ENCODE results near the gene ST6GAL1.

DNA sequence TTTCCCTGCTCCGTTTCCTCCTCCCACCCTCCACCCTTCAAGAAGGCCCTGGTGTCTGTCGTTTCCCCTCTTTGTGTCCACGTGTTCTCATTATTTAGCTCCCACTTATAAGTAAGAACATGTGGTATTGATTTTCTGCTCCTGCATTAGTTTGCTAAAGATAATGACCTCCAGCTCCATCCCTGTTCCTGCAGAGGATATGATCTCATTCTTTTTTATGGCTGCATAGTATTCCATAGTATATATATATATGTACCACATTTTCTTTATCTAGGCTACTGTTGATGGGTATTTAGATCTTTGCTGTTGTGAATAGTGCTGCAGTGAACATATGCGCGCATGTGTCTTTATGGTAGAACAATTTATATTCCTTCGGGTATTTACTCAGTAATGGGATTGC is 4.8 kb downstream of the ST6GAL1 start:
- no peak for TF ChIP-seq EZH2 (IDR thresholded peaks at IDR 0.05; ENCODE audit: low read depth, low read length, severe bottlenecking)
- TF ChIP-seq, protein P1, sequence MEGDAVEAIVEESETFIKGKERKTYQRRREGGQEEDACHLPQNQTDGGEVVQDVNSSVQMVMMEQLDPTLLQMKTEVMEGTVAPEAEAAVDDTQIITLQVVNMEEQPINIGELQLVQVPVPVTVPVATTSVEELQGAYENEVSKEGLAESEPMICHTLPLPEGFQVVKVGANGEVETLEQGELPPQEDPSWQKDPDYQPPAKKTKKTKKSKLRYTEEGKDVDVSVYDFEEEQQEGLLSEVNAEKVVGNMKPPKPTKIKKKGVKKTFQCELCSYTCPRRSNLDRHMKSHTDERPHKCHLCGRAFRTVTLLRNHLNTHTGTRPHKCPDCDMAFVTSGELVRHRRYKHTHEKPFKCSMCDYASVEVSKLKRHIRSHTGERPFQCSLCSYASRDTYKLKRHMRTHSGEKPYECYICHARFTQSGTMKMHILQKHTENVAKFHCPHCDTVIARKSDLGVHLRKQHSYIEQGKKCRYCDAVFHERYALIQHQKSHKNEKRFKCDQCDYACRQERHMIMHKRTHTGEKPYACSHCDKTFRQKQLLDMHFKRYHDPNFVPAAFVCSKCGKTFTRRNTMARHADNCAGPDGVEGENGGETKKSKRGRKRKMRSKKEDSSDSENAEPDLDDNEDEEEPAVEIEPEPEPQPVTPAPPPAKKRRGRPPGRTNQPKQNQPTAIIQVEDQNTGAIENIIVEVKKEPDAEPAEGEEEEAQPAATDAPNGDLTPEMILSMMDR (IDR thresholded peaks at IDR 0.05; ENCODE audit: control extremely low read depth in 1 of 3, insufficient read depth in 1 of 3, low read depth in 1 of 3, low read length in 3 of 3), result no peak

Measured in H1 (cell line).